HG03045 (cell line): ENCODE measurements around the gene RPL10A.

Source experiments
- ATAC-seq: cut with Tn5 transposase; IDR thresholded peaks from one replicate; pipeline ENCODE4 v1.9.1; 2021; ENCODE audit warnings: mild to moderate bottlenecking, moderate library complexity; ENCODE audit not compliant: unreplicated experiment

The RPL10A gene

DNA sequence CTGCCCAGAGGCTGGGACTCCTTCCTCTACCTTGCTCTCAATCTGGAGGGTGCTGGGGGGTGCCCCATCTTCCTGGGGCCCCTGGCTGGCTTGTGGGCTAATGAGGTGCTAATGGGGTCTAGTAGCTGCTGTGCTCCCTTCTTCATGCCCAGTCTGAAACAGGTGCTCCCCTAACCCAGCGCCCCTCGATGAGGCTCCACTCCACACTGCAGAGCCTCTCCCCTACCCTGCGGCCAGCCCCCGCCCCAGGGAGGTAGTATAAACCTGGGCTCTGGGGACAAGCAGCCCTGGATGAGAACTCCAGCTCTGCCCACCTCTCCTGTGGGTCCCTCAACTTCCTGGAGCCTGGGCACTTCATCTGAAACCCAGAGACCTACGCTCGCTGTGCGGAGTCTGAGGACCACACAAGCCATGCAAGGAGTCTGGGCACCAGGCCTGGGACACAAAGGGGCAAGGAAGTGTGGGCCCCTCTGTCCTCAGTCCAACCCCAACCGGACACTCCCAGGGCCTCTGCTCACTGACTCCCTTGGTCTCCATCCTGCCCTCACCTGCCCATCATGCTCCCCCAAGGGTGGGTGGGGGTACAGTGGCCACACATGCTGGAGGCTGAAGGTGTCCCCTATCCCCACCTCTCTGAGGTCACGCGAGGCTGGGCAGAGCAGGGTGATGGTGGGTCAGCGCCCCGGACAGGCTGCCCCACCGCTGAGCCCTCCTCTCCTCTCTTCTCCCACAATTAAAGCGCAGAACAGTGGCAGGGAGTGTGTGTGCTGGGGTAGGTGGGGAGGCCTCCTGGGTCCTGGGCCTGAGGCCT, 6.1 kb downstream of the RPL10A start:
- no peak for ATAC-seq

DNA sequence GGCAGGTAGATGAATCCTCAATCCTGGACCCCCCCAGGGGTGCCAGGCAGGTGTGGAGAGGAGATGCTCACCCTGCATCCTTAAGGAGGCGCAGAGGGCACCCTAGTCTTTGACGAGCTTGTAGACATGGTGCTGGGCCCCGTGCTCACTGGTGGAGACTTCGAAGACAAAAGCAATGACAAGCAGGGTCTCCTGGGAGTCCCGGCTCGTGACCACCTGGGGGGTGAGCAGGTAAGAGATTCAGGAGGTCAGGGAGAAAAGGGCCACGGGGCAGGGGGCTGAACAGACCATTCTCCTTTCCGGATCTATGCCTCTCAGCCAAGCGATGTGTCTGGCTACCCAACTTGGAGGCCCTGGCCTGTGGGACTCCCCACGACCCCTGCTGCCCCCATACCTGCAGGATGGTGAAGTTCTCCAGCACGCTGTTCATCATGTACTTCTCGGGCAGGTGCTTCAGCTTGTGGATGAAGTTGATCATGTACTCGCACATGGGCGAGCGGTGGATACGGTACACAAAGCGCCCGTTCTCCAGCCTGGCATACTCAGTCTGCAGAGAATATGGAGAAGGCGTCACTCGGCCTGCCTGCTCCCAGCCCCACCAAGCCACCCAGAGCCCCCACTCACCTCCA, 6.9 kb downstream of the RPL10A start:
- ATAC-seq, result no peak

DNA sequence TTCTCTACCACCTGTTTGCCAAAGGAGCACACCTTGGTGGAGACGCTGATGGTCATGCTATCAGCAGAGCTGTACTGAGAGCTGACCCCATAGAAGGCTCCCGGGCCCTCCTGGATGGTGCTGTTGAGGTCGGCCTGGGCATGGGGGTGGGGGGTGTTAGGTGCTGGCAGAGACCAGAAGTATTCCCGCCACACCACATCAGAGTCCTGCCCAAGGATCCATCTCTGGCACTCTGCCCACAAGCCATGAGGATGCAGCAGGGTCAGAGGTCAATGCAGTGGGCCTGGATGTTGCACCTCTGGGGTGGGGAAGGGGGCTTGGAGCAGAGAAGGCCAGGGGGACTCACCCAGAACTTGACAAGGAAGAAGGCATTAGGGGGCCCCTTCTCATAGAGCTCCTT, 7.4 kb downstream of the RPL10A start:
- ATAC-seq, result no peak

DNA sequence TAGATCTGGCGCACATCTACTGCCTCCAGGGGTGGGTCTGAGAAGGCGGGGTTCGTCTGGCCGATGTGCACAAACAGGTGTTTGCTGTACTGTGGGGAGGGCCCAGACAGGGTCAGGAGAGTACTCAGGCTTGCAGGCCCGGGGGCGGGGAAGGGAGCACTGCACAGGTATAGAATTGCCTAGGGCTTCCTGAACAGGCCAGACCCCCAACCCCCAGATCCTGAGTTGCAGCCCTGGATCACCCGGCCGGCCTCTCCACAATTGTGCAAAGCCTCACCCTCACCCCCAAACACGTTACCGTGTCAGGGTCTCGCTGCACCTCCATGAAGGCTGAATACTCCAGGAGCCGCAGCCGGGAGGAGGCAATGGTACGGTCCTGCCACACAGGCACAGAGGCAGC, 7.8 kb downstream of the RPL10A start:
- no peak for ATAC-seq

DNA sequence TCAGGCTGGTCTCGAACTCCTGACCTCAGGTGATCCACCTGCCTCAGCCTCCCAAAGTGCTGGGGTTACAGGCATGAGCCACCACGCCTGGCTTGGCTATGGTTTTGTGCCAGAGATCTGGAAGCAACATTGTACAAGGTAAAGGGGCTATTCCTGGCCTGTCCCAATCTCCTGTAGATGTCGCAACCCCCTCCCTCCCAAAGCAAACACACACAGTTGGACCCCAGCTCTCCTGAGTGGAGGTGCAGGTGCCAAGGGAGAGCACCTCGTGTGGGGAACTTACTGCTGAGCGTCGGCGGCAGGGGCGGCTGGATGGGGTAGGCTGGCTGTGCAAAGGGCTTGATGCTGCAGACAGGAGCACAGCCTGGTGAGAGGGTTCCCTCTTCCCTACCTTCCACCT, 8.8 kb downstream of the RPL10A start:
- no peak for ATAC-seq

DNA sequence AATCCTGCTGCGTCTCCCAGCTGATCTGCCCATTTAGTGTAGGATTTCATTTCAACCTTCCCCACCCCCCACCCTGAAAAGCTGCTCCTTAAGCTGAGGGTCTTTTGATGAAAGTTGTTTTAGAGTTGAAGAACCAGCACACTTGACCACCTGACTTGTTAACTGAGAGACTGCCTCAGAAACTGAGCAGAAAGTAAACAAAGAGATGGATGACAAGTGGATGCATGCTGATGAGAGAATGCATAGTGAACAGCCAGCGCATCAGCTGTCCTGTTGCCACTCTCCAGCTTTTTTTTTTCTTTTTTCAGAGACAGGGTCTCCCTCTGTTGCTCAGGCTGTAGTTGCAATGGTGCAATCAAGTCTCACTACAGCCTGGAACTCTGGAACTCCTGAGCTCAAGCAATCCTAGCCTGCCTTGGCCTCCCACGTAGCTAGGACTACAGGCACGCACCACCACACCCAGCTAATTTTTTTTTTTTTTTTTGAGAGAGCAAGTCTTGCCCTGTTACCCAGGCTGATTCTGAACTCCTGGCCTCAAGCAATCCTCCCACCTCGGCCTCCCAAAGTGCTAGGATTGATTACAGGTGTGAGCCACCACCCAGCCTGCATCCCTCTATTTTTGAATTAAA, 9.5 kb downstream of the RPL10A start:
- no peak for ATAC-seq

DNA sequence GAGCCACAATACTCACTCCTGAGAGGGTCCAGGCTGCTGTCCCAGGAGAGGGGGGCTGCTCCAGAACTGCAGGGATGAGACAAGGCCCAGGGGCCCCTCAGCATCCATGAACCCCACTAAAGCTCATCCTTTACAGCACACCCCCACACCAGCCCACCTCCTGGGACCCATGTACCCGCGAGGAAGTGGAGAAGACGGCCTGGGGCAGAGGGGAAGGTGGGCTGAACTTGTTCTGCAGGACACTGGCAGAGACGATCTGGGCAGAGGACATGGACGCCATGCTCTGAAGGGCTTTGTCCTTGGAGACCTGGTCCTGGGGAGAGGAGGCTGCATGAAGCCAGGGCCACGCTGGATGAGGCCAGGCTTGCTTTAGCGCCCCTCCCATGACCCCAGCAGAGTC, 10.1 kb downstream of the RPL10A start:
- no peak for ATAC-seq

DNA sequence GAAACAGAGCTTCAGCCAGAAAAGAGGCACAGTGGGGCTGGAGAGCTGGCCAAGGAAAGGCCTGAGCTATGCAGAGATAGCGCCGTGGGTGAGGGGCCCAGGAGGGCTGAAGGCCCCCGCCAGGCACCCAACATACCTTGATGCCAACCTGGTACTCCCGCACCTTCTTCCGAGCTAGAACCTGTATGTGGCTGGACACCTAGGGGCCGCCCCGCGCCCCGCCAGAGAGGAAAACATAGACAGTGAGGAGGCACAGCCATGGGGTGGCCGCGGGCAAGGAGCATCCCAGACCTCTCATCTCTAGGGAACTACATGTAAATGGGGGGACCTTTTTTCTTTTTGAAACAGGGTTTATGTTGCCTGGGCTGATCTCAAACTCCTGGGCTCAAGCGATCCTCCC, 12.0 kb downstream of the RPL10A start:
- no peak for ATAC-seq

DNA sequence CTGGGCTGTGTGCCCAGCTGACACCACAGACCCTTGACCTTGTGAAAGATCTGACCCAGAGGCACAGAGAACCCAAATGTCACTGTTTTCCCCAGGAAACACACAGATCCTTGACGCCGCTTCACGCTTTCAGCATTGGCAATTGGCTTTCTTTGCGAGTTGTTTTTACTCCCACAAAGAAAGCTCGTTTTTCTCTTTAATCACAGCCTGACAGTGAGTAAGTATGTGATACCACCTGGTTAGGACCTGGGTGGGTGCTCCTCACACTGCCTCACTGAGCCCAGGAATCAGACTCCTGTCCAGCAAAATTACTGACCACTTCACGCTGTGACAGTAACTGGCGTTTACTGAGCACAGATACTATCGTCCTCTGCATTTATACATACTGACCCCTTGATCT, 13.0 kb downstream of the RPL10A start:
- no peak for ATAC-seq

DNA sequence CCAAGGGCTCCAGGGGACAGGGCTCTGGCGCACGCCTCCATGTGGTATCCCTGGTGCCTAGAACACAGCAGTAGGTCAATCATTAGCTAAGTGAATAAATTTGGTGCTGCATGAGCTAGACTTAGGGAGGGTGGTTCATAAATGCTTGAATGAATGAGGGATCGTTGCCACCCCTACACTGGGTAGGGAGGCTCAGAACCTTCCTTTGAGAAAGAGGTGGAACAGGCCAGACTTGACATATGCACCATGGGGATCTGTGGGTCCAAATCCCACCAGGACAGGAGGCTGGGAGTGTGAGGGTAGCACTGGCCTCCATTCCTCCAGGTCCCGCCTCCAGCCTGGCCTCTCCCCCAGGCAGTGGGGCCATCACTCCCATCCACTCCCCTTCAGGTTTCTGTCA, 14.9 kb downstream of the RPL10A start:
- ATAC-seq, result no peak

DNA sequence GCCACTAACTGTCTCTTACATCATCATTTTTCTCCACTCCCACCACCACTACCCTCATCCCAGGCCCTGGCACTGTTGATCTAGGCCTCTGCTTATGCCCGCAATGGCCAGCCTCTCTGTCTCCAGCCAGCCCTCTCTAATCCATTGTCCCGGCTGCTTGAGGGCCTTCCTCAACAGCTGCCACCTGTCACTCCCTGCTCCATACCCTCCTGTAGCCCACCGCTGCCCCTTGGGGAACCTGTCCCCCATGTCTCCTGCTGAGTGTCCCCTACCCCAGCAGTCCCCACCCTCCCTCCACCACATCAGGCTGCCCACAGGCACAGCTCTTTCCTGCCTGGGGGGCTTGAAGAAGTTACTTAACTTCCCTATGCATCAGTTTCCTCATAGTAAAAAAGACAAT, 15.3 kb downstream of the RPL10A start:
- no peak for ATAC-seq

DNA sequence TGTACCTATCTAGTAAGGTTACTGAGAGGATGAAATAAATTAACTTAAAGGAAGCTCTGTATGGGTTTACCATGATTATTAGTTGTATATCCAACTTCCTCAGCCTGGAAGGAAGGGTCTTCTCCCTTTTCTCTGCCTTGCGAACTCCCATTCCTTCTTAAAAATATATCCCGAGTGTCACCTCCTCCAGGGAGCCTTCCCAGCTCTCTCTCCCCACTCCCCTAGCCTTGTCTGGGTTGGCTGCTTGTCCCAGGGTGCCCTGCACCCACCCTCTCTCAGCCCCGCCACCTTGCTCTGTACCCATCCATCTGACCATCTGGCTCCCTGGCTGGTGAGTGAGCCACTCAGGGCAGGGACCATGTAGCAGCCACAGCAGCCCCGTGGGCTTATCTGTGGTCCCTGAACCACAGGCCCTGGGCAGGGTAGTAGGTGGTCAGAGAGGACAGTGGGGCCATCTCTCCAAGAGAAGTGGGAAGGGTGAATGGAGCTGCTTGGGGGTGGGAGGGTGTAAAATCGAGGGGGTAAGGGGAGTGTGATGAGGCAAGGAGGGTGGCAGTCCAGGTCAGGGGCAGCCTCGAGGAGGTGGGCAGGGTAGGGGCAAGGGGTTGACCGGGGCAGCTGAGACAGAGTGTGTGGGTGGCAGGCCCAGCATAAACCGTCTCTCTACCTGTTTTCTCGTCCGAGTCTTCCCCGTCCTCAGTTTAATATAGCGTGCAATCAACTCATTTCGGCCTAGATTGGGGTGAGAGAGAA, 15.9 kb downstream of the RPL10A start:
- no peak for ATAC-seq

DNA sequence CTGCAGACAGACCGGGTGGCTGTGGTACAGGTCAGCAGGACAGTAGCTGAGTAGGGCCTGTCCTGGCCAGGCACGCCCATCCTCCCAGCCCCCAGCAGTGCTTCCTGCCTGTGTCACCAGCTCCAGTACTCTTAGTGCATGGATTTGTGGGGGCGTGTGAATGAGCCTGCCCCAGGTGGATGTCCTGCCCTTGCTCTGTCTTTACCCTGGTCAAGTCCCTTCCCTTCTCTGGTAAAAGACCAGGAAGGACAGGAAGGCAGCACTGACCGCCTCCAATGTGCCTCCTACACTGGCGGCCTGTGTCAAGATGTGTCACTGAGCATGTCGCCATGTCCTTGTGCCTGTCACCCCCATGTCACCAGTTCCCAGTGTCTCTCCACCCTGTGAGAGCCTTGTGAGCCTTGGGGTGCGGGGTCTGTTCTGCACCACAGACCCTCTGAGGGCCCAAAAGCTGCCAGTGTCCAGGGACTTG, 16.8 kb downstream of the RPL10A start:
- ATAC-seq, result no peak

DNA sequence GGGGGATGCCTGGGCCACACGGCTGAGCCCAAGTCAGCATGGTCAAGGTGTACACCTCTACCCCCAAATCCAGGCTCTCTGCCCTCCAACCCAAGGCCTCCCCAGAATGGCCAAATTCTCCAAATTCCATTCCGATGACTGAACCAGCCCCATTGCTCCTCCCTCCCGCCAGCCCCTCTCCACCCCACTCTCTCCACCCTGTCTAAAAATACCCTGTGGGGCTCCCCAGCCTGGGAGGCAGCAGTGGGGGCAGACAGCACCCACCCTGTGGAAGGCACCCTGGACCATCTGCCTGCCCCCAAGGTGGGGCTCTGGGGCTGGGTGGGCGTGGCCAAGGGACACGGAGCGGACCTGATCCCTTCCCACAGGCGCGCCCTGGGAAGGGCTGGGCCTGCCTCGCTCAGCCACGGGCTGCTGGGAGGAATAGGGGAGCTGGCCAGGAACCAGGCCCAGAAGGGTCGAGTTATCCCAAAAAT, 17.2 kb downstream of the RPL10A start:
- no peak for ATAC-seq

DNA sequence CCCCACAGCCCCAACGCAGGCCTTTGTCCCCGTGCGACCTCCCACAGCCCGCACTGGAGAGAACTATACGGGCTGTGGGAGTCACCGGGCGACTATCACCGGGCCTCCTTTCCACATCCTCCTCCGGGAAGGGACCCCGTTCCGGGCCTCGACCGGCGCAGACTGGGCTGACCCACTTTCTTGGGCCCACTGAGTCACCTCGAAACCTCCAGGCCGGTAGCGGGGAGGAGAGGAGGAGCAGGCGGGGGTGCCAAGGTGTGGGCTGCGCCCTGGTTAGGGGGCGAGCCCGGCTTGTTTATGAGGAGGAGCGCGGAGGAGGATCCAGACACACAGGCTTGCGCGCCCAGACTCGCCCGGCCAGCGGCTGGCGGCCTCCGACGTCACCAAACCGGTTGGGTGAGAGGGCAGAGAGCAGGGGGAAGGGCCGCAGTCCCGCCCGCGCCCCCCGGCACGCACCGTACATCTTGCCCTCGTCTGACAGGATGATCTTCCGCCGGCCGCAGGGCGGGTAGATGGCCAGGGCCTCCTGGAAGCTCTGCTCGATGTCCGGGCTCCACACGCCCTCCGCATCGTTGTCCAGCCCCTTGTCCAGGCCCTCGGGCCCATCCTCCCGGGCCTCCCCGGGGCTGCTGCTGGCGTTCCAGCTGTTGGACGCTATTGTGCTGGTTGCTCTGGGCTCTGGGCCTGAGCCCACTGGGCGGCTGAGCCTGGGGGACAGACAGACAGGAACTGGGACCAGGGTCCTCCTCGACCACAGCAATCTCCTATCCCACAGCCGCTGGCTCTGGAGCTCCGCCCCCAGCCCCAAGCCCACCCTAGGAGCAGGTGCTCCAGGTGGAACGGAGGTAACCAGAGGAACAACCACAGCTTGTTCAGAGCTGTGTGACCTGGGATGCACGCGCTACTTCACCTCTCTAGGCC, 18.1 kb downstream of the RPL10A start:
- ATAC-seq, result no peak

DNA sequence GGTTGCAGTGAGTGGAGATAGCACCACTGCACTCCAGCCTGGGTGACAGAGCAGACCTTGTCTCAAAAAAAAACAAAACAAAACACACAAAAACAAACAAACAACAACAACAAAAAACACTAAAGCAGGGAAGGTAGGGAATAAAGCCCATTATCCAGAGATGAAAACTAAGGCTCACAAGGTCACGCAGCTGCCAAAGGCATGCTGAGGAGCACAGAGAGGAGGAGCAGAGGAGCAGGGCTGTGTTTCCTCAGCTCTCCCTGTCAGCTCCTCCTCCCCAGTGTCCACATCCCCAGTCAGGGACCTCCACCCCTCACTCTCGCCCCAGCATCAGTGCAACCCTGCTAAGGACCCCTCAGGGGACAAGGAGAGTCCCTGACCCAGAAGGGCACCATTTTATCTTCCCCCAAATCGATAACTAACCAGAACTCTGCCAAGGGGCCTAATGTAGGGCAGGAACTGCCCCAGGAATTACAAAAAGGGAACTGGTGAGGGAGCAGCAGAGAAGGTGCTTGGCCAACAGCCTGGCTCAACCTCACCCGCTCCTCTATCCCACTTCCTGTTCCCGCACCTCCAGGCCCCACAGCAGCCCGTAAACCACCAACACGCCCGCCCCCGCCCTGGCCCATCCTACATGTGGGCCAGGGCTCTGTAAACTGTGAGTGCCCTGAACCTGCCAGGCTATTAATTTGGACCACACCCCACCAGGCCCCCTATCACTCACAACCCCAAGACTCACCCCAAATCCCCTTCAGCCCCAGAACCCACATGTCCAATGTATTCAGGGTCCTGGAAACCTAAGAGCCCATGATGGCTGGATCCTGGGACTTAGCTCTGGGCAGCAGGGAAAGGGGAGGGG, 19.7 kb downstream of the RPL10A start:
- no peak for ATAC-seq

DNA sequence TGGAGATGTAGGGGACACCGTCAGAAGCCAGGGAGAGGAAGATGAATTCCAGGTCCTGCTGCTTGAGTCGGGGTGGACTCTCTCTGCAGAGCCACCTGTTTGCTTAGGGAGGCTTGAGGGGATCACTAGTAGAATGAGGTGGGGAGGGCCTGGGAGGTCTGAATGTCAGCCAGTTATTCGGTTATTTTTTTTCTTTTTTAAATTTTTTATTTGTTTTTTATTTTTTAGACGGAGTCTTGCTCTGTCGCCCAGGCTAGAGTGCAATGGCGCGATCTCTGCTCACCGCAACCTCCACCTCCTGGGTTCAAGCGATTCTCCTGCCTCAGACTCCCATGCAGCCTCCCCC, 20.3 kb downstream of the RPL10A start:
- ATAC-seq, result no peak

DNA sequence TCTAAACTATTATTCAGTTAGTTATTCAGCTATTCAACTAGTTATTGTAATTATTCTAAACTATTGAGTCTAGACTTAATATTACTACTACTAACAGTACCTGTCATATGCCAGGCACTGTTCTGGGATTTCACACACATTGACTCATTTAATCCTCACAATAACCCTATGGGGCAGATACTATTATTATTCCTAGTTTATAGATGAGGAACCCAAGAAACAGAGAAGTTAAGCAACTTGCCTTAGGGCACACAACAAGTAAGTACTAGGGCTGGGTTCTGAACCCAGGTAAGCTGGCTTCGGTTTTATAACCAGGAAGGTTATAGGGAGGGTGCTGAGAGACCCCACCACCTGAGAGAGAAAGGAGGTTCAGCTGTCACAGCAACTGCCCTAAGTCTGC, 20.9 kb downstream of the RPL10A start:
- ATAC-seq, result no peak

DNA sequence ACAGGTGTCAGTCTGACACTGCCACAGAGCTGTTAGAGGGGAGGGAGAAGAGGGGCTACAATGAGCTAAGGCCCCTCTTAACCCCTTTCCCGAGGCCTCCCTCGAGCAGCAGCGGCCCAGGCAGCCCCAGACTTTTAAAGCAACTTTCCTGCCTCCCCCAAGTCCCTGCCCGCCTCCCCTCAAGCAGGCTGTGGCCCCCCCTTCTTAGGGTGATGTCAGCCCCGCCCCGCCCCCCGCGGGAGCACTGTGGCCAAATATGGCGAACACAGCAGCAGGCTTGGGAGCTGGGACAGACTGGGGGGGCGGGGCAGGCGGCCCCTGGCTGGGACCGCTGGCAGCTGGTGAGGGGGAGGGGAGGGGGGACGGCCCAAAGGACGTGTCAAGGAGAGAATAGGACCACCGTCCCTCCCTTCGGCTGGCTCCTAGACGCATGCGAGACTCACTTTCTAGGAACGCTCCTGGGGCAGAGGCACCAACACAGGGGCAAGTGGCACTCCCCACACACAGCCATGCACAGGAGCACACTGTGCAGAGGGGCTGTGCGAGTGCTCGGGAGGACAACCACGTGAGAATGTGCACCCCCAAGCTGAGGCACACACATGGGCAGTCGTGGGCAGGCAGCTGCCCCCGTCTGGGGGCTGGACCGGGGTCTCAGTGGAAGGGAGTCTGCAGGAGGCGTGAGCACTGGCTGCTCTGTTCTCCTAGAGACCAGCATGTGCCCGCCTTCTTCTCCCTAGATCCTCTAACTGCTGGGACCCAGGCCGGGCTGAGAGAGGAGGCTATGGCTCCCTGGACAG, 22.0 kb downstream of the RPL10A start:
- ATAC-seq, result no peak
